Stimulated activated CD8-positive, alpha-beta memory T cell treated with anti-CD3 and anti-CD28 coated beads, Interleukin-7, amount 100 ng/mL, for 4 hours (primary cell): ENCODE results near the gene COL13A1.
A peak's percentile ranks its signal among the peaks of the same experiment; 100 is the strongest.

ENCODE experiments used
- DNase-seq, 2 donors: peaks; one replicate each; pipeline ENCODE4 v3.0.0-alpha.2; 2020; ENCODE audit warnings: low read depth in 2 of 2

The COL13A1 gene

DNA sequence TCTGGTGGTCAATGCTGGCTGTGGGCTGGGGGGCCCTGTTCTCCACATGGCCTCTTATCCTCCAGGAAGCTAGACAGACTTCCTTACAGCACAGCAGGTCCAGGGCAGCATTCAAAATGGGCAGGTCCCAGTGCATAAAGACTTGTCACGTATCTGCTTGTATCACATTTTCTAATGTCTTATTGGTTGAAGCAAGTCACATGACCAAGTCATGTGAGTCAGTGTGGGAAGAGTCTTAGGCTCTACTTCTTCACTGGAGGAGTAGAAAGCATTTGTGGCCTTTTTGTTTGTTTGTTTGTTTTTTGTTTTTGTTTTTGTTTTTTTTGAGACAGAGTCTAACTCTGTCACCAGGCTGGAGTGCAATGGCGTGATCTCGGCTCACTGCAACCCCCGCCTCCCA, 104.7 kb downstream of the COL13A1 start:
- no peak for DNase-seq

DNA sequence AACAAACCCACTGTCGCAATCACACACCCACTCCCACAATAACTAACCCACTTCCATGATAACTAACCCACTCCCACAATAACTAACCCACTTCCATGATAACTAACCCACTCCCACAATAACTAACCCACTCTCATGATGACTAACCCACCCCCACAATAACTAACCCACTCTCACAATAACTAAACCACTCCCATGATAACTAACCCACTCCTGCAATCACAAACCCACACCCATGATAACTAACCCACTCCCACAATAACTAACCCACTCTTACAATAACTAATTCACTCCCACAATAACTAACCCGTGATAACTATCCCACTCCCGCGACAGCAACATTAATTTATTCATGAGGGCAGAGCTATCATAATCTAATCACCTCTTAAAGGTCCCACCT, 105.8 kb downstream of the COL13A1 start:
- DNase-seq, result no peak

DNA sequence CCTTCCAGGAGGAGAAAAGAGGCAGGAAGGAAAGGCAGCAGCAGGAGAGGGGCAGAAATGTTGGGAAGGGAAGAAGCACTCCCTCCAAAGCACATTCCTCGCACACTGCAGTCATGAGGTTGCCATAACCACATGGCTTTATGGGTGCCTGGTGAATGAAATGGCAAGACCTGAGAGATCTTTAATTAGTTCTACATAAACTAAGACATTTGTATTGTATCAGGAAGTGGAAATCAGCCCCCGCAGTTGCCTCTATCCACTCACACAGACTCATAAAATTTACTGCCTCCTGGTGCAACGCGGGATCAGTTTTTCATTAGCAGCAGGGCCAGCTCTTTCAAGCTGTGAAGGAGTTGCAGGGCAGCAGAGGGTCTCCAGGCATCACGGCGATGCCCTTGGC, 106.4 kb downstream of the COL13A1 start:
- no peak for DNase-seq

DNA sequence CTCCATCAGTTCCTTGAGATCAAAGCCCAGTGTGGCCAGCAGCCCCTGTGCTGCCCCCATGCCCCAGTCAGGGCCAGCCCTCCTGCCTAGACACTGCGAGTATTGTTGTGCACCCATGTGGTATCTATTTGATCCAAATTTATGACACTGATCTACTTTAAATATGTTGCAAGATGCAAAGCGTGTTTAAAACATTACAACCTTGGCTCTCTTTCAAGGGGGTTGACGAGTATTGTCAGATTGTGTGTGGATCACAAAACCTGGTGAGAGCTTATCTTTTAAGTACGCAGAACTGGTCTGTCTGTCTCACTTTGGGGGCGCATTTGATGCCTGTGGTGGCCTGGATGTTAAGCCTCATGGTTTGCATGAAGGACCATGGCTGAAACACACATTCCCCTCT, 108.9 kb downstream of the COL13A1 start:
- no peak for DNase-seq

DNA sequence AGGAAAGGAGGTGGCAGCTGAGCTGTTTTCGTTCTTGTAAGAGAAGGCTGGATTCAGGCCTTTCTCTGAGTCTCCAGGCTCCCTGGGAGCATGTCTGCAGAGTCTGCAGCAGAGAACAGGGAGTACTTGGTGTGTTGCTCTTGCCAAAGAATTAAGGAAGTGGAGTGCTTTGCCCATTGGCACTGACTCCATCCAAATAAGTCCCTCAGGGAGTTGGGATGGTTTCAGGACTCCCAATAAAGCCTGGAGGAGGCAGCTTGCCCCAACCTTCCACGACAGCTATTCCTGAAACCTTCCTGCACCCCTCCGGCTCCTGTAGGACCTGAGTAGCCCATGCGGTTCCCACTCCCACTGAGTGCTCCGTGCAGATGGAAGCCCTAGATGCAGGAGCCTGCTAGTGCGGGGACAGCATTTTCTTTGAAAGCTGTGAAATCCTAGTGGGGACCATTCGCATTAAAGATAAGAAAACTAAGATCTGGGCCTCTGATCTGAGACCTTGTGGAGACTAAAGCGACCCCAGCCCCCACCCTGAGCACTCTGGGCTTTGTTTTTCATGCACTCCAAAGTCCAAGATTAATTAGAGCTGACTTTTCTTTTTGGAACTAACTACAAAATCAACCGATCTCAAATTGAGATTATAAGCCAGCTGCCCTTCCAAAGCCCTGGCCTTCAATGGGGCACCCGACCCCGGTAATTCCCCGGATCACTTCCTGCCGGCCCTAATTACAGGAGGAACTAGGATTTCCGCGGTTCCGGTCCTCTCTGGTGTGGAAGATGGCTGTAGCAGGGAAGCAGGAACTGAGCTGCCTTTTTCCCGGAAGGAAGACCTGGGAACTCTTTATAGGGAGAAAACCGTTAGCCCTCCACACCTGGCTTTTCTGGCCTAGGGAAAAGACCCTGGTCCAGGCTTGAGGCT, 110.2 kb downstream of the COL13A1 start:
- no peak for DNase-seq

DNA sequence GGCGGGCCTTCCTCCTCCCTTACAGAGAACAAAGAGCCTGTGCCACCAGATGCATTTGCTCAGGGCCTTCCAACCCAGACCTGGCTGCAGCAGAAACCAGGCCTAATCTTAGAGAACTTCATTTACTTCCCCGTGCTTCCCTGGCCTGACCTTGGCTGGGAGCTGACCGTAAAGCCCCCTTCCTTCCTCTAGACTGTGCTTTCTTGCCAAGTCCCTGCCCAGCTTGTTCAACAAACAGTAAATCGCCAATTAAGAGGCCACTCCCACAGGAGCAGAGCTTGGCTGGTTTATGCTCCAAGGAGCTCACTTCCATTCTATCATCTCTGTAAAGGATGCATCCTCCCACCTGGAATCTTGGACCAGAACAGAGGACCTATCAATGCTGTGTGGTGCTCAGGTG, 110.9 kb downstream of the COL13A1 start:
- DNase-seq, result no peak

DNA sequence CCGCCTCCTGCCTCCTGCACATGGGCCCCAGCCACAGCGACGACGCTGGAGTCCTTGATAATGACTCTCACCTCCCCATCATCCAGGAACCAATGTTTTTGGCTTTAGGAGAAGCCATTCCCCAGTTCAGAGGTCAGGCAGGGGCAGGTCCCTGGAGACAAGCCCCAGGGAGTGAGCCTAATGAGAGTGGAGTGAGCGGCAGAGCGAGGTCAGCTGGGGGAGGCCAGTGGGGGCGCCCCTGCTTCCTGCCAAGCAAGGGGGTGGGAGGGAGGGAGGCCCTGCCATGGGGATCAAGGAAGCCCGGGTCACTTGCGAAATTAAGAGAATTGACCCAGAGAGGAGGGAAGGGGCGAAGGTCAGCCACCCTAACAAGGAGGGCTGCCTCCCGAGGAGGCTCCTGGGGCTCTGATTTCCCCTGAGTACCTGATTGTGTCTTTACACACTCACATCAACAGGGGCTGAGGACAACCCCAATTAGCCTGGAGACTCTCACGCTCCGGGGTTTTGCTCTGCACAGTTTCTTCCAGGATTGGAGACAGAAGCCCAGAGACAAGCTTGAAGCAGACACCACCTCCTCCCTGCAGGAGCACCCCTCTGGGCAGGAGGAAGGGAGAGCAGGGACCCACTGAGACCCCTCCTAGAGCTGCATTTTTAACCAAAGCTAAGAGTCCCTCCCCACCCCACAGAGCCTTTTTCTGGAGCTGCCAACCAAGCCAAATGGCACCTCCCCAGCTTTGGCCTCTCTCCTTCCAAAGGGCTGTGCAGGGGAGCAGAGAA, 112.1 kb downstream of the COL13A1 start:
- no peak for DNase-seq

DNA sequence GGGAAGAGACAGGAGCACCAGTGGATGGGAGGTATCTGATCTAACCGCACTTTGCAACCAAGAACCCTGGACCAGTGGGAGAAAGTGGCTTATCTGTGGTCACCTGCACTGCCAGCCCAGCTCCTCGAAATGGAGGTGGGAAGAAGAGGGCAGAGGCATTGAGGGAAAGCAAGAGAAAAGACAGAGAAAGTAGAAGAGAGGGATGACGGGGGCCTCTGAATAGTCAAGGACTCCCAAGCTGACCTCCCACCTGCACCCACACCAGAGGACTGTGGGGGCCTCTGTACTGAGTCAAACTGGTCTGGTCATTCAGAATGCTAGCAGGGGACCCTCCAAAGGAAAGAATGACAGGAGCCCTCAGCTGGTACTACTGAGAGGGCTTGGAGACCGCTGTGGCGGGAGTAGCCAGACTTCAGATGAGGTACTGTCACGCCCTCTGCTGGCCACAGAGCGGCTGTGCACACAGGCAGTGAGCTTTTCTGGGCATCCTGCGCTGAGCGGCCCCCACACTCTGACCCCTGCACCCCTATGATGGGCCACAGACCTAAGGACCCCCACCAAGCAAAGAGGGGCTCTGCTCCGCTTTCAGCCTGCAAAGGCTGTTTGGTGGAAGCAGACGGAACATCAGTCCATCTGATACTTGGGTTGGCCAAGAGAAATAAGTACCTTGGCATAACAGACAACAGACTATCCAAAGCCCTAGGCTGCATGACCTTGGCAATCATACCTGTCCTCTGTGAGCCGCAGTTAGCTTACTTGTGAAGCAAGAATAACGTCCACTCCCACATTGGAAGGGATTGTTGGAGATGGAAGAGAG, 112.9 kb downstream of the COL13A1 start:
- DNase-seq, result peak; percentile 20 to 21

DNA sequence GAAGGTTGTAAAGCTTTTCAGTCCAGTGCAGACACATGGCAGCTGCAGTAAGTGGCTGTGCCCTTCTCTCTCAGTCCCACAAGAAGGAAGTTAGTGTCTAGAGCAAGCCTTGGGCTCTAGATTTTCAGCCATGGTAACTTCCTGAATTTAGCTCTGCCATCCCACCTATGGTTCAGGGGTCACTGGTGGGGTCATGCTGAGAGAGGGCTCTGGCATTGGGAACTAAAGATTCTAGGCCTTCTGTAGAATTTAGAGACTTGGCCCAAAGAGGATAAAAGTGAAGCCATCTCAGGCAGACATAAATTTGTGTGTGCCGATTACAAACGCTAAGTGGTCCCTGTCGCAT, 113.5 kb downstream of the COL13A1 start:
- DNase-seq, result no peak

DNA sequence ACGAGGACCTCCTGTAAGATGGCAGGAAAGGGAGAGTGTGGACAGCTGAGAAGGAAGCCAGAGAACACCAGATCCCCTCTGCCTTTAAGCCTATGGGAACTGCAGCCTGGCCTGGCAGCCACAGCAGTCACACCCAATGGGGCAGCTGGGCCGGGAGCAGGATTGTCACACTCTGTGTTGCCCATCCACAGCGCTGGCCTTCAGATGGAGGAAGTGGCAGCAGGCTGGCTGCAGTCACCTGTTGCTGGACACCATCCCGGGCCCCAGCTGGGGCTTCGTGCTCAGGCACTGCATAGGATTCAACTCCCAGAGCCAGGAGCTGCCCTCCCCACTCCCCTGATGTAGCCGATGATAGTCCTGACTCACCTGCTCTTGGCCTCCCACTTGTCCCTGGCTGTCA, 114.4 kb downstream of the COL13A1 start:
- DNase-seq, result no peak

DNA sequence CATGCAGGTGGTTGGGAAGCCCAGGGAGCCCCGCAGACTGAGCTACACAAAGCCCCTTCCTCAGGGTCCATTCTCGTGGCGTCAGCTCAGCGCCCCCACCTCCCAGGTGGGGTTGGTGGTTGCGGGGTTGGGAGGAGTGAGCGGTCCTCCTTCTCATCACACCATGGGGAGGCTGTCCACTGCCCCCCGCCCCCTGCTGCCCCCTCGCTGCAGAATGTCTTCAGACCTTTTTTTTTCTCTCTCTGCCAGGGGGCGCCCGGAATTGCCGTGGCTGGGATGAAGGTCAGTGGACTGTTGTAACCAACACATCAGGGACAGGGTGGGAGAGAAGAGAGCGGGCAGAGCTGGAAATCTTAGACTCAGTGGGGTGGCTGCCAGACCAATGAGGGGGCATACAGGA, 116.3 kb downstream of the COL13A1 start:
- DNase-seq, result no peak

DNA sequence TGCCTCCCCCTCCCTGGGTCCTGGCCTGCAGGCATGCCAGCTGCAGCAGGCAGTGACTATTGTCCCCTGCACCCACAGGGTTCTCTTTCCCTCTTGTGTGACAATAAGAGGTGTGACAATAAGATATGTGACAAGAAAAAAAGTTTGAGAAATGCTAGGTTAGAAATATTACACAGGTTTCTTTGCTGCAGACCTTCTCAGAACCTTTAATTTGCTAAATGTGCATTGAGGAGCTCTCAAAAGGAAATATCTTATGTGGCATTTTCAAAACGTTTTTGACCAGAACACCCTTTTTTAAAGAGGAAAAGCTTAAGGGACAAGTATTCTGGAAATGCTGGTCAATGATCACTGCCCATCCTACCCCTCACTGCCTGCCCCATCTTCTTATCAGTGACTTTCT, 117.5 kb downstream of the COL13A1 start:
- DNase-seq, result no peak

DNA sequence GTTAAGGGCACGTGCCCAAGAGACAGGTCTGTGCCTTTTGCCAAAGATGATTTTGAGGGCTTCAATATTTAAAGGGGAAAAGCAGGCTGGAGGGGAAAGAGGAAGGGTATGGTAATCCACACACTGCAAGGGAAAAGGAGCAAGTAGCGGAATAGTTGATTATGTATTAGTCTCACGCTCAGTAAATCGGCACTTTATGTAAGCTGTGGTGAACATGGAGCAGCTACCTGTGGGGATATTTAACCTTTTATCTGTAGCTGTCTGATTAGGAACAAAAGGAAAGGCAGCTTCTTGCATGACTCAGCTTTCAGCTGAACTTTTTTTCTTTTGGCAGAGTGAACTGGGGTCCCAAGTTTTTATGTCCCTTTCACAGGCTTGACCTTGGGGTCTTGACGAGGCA, 123.4 kb downstream of the COL13A1 start:
- no peak for DNase-seq

DNA sequence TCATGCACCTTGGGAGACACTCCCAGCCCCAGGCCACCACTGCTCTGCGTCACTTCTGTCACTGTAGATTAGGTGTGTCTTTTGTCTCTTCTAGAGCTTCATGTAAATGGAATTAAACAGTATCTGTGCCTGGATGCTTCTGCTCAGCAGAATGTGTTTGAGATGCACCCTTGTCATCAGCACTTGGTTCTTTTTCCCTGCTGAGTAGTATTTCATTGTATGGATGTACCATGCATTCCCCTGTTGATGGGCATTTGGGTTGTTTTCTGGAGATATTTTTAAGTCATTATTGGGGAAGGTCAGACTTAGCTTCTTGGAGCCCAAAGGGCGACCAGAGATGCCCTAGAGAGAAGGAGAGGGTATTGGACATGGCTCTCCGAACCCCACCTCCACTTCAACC, 126.6 kb downstream of the COL13A1 start:
- no peak for DNase-seq

DNA sequence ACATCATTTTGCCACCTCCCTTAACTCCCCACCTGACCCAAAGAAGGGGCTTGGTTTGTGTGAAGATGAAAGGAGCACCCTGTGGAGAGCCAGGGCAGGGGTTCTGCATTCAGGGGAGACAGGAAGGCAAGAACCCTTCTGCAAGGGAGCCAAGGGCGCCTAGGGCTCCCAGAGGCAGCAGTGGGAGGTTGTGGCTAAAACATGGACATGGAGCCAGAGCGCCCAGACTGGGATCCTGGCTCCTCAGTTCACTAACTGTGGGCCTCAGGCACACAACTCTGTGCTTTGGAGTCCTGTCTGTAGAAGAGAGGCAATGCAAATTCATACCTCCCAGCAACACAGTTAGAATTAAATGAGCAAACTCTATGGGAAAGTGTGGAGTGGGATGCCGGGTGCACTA, 127.9 kb downstream of the COL13A1 start:
- DNase-seq, result no peak

DNA sequence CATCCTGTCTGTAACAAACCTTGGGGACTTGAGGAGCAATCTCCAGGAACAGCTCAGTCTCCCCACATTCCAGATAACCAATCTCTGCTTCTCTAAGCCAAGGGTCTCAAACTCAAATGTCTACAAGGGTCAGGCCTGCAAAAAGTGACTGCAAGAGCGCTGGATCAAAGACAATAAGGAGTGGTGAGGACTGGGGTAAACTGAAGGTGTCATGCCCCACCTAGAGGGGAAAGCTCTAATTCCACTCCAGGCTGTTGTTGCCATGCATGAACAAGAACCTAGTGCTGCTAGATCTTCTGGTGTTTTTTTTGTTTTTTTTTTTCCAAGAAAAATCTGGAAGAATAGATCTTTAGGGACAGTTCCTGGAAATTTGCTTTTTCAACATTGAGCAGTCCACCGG, 133.1 kb downstream of the COL13A1 start:
- DNase-seq, result no peak

DNA sequence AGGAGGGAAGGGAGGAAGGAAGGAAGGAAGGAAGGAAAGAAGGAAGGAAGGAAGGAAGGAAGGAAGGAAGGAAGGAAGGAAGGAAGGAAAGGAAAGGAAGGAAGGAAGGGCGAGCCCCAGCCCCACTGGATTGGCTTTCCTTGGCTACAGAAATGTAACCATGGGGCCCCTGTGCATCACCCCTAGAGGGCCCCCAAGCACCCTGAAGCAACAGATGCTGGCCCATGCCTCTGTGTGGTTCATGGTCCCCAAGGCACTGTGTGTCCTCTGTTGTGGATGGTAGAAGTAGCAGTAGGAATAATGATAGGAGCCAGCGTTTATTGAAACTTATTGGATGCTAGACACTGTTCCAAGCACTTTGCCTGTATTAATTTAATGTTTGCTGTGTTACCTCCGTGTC, 134.4 kb downstream of the COL13A1 start:
- no peak for DNase-seq

DNA sequence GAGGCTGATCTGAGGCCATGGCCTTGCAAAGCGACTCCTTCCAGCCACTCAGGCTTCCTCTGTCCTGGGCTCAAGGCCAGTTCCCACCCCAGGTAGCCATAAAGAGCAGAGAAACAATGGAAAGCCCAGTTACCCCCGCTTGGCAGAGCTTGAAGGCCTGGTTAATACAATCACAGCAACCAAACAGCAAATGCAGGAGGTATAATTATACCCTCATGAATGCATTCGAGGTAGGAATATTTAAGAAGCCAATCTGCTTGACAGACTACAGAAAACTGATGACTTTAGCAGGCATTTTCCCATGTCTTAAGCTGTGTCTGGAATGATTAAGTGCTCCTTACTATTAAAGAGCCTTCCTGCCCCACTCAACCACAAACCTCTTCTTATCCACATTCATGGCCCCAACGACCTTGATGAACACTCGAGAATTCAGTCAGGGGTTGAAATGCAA, 136.9 kb downstream of the COL13A1 start:
- no peak for DNase-seq

DNA sequence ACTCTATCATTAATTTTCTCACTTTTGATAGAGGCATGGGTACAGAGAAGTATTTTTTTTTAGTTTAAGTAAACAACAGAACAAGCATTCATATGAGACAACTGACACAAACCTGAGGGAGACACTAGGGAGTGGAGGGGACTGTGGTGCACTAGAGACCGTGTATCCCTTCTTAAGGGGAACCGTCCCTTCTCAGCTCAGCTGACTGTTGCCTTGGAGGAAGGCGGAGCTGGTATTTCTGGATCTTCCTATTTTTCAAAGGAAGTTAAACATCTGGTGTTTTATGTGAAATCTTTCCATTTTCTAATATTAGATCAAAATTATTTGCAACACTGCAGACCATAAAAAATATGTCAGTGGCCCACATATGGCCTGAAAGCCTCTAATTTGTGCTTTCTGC, 137.4 kb downstream of the COL13A1 start:
- DNase-seq, result no peak

DNA sequence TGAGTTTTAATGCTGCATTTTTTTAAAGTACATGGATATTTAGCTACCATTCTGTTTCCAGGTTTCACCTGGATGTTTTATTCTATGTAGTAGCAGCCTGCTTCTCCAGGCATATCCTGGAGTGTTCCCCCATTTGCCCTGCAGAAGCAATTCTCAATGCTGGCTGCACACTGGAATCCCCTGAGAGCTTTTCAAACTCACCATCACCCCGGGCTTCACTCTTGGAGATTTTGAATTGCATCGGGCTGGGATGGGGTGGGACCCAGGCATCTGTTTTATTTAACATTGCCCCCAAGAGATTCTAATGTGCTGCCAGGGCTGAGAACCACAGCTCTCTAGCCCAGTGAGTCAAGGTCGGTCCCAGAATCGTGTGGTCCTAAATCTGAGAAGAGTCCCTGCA, 137.8 kb downstream of the COL13A1 start:
- no peak for DNase-seq

DNA sequence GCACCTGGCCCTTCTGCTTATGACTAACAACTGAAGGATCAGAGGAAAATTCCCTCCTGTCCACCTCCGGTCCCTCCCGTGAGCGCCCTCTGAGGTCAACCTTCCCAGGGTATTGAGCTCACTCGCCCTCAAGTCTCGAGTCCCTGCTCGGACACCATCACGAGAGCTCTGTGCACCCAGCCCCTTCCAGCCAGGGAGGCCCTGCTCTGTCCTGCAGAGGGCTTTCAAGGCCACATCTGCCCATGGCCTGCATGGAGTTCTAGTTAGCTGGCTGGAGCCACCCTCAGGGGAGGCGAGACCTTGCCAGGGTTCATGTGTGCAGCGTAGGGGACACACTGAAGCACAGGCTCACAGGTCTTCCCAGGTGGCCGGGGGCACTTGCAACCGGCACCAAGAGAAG, 140.0 kb downstream of the COL13A1 start:
- DNase-seq, result no peak

DNA sequence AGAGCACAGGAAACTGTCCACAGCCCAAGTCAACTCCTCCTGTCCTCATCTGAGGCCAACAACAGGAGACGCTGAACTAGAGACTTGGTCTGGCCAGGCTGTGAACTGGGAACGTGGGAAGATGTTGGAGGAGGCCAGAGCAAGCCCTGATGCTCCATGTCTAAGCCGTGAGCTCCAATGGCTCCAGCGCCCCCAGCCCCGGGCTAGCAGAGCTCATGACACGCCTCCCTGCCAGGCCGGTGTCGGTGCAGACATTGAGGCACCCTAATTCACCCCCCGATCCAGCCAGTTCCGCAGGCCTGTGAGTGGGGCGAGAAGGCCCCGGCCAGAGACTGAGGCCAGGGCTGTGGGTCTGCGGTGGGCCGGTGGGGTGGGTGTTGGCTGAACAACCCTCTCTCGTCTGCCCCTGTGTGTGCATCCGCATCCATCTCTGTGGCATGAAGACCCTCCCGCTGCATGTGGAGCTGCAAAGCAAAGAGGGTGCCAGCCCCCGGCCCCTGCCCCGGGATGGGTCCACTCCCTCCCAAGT, 141.7 kb downstream of the COL13A1 start:
- DNase-seq, result no peak
